Mesenchymal stem cell (in vitro differentiated cells and primary cell): ENCODE data around the gene NOP16.

Source experiments
- DNase-seq: peaks from one replicate; pipeline ENCODE4 v3.0.0-alpha.2; 2013
- H2AFZ ChIP-seq: one replicate; pipeline ENCODE4 v1.6.1; 2013; ENCODE audit warnings: low read depth, mild to moderate bottlenecking, control low read depth, inconsistent platforms, low read length, moderate library complexity
- H2AK5ac ChIP-seq: 2 replicates; pipeline ENCODE4 v1.6.1; 2013; ENCODE audit warnings: low read length, moderate library complexity, mild to moderate bottlenecking, inconsistent platforms; ENCODE audit not compliant: severe bottlenecking
- H2BK120ac ChIP-seq: one replicate; pipeline ENCODE4 v1.6.1; 2013; ENCODE audit warnings: low read depth, mild to moderate bottlenecking, inconsistent platforms, low read length, moderate library complexity
- H2BK12ac ChIP-seq, 2 experiments: one replicate each; pipeline ENCODE4 v1.6.1; 2013; ENCODE audit warnings: inconsistent platforms in 2 of 2, low read length in 2 of 2, mild to moderate bottlenecking in 2 of 2, moderate library complexity in 2 of 2, control low read depth in 1 of 2
- H2BK15ac ChIP-seq: one replicate; pipeline ENCODE4 v1.6.1; 2013; ENCODE audit warnings: mild to moderate bottlenecking, low read depth, inconsistent platforms; ENCODE audit not compliant: poor library complexity, severe bottlenecking
- H2BK5ac ChIP-seq: 2 replicates; pipeline ENCODE4 v1.6.1; 2013; ENCODE audit warnings: low read depth, mild to moderate bottlenecking, low read length, control low read depth, inconsistent platforms; ENCODE audit not compliant: poor library complexity, severe bottlenecking
- H3K14ac ChIP-seq, 2 experiments: one replicate each; pipeline ENCODE4 v1.6.1; 2013; ENCODE audit warnings: inconsistent platforms in 2 of 2, low read length in 2 of 2, control low read depth in 1 of 2, mild to moderate bottlenecking in 1 of 2, moderate library complexity in 1 of 2
- H3K18ac ChIP-seq, 2 experiments: one replicate each; pipeline ENCODE4 v1.6.1; 2013; ENCODE audit warnings: inconsistent platforms in 2 of 2, low read length in 2 of 2, control low read depth in 1 of 2, low read depth in 1 of 2, mild to moderate bottlenecking in 1 of 2
- H3K23ac ChIP-seq, 2 experiments: one replicate each; pipeline ENCODE4 v1.6.1; 2013; ENCODE audit warnings: inconsistent platforms in 2 of 2, low read length in 2 of 2, mild to moderate bottlenecking in 2 of 2, moderate library complexity in 2 of 2, control low read depth in 1 of 2
- H3K27ac ChIP-seq: 2 replicates; pipeline ENCODE4 v1.5.1; 2013; ENCODE audit warnings: mild to moderate bottlenecking, moderate library complexity, low read length, control low read depth, inconsistent platforms; ENCODE audit not compliant: poor library complexity, severe bottlenecking
- H3K27me3 ChIP-seq, 2 experiments: 2 replicates each; pipeline versions ENCODE4 v1.6.1 to v1.7.0; 2013; ENCODE audit warnings: low read length in 2 of 2, mild to moderate bottlenecking in 2 of 2, moderate library complexity in 2 of 2, control low read depth in 1 of 2, inconsistent platforms in 1 of 2; ENCODE audit not compliant: control insufficient read depth in 1 of 2, insufficient read depth in 1 of 2
- H3K36me3 ChIP-seq, 2 experiments: 2 replicates each; pipeline versions ENCODE4 v1.6.1 to v1.7.0; 2013; ENCODE audit warnings: low read length in 2 of 2, control low read depth in 1 of 2, inconsistent platforms in 1 of 2, low read depth in 1 of 2, mild to moderate bottlenecking in 1 of 2; ENCODE audit not compliant: insufficient read depth in 2 of 2, control insufficient read depth in 1 of 2
- H3K4ac ChIP-seq, 2 experiments: one replicate each; pipeline ENCODE4 v1.6.1; 2013; ENCODE audit warnings: inconsistent platforms in 2 of 2, low read length in 2 of 2, mild to moderate bottlenecking in 2 of 2, moderate library complexity in 2 of 2, control low read depth in 1 of 2, low read depth in 1 of 2
- H3K4me1 ChIP-seq: 2 replicates; pipeline ENCODE4 v1.6.1; 2013; ENCODE audit warnings: low read depth, low read length, control low read depth; ENCODE audit not compliant: control insufficient read depth, insufficient read depth
- H3K4me2 ChIP-seq: 2 replicates; pipeline ENCODE4 v1.6.1; 2013; ENCODE audit warnings: low read length, mild to moderate bottlenecking, inconsistent platforms; ENCODE audit not compliant: poor library complexity, severe bottlenecking
- H3K4me3 ChIP-seq, 2 experiments: 2 replicates each; pipeline versions ENCODE4 v1.5.1 to v1.7.0; 2013; ENCODE audit warnings: low read length in 2 of 2, mild to moderate bottlenecking in 2 of 2, control low read depth in 1 of 2, low read depth in 1 of 2; ENCODE audit not compliant: insufficient read depth in 1 of 2
- H3K79me1 ChIP-seq: replicated peaks from 2 replicates; pipeline ENCODE4 v1.6.1; 2013; ENCODE audit warnings: mild to moderate bottlenecking, control low read depth, low read length, inconsistent platforms; ENCODE audit not compliant: poor library complexity, severe bottlenecking
- H3K9ac ChIP-seq: 2 replicates; pipeline ENCODE4 v1.7.0; 2013; ENCODE audit warnings: mild to moderate bottlenecking, low read length, moderate library complexity
- H3K9me3 ChIP-seq: 2 replicates; pipeline ENCODE4 v1.7.0; 2013; ENCODE audit warnings: mild to moderate bottlenecking, low read length; ENCODE audit not compliant: control insufficient read depth
- H4K8ac ChIP-seq: one replicate; pipeline ENCODE4 v1.6.1; 2013; ENCODE audit warnings: inconsistent platforms, mild to moderate bottlenecking, low read length, moderate library complexity
- H4K91ac ChIP-seq: one replicate; pipeline ENCODE4 v1.6.1; 2013; ENCODE audit warnings: mild to moderate bottlenecking, low read length, inconsistent platforms
- WGBS: methylation state at CpG from one replicate; pipeline ENCODE4 v1.1.7; 2013; ENCODE audit warnings: mixed read lengths; 5-methylcytosine and 5-hydroxymethylcytosine counted together

Gene NOP16

GRCh38 chr5:176386491-176386890 is 1.9 kb downstream of the NOP16 start:
- Histone ChIP-seq H3K27ac (no peak overlapping the region), H4K8ac (no peak overlapping the region), H3K4me1 (peaks cover 5% of the 10 kb centered on the region), H3K9ac (peak overlapping the region; percentile 94), H3K9me3 (no peaks in the 10 kb centered on the region), H4K91ac (no peak overlapping the region), H3K27me3 (no peaks in the 10 kb centered on the region), H2AFZ (no peak overlapping the region), H3K4me3 (peak overlapping the region in 1 of 2 experiments; percentile 98), H2BK120ac (no peak overlapping the region), H2BK12ac (no peak overlapping the region), H2BK5ac (no peak overlapping the region), H3K4ac (no peak overlapping the region), H3K18ac (no peak overlapping the region), H2AK5ac (no peak overlapping the region), H3K79me1 (peaks cover 44% of the 10 kb centered on the region), H3K23ac (peak overlapping the region in 1 of 2 experiments; percentile 14), H3K14ac (no peak overlapping the region), H3K4me2 (no peak overlapping the region), H2BK15ac (no peak overlapping the region), H3K36me3 (peaks cover 52 to 63% of the 10 kb centered on the region in 2 experiments)
- DNase-seq = no peak
- whole genome bisulfite sequencing = no CpG with 5 or more reads among the region's 1 CpG

- Histone ChIP-seq H2BK5ac (no peak overlapping the region), H2BK15ac (no peak overlapping the region), H3K14ac (no peak overlapping the region), H2AK5ac (no peak overlapping the region), H3K79me1 (peaks cover 35% of the 10 kb centered on the region), H3K4me3 (no peak overlapping the region), H3K9ac (no peak overlapping the region), H3K4me1 (peaks cover 5% of the 10 kb centered on the region), H3K4ac (no peak overlapping the region), H3K36me3 (peaks cover 45 to 61% of the 10 kb centered on the region in 2 experiments), H2AFZ (no peak overlapping the region), H4K91ac (no peak overlapping the region), H3K27me3 (no peaks in the 10 kb centered on the region), H3K23ac (no peak overlapping the region), H3K4me2 (no peak overlapping the region), H3K9me3 (no peaks in the 10 kb centered on the region), H4K8ac (no peak overlapping the region), H2BK120ac (no peak overlapping the region), H3K27ac (no peak overlapping the region), H2BK12ac (no peak overlapping the region), H3K18ac (no peak overlapping the region)
- WGBS = 98% methylated on average over 12 of the region's 12 CpGs
- no peak for DNase-seq
Measured at GRCh38 chr5:176384991-176385390, 3.4 kb downstream of the NOP16 start.

- no peak overlapping the region for H3K18ac ChIP-seq
- H2BK5ac ChIP-seq = no peak overlapping the region
Measured at GRCh38 chr5:176384366-176384930, 4.0 kb downstream of the NOP16 start.

GRCh38 chr5:176383961-176384360 is 4.4 kb downstream of the NOP16 start:
- no peak for DNase-seq
- no peak overlapping the region for H2BK5ac ChIP-seq
- no peak overlapping the region for H3K14ac ChIP-seq
- H4K8ac ChIP-seq = no peak overlapping the region
- H3K9me3 ChIP-seq = no peaks in the 10 kb centered on the region
- H3K4me3 ChIP-seq = no peak overlapping the region
- peaks cover 45 to 70% of the 10 kb centered on the region in 2 experiments for H3K36me3 ChIP-seq
- H4K91ac ChIP-seq = no peak overlapping the region
- H3K79me1 ChIP-seq = peaks cover 35% of the 10 kb centered on the region
- H2AFZ ChIP-seq = no peak overlapping the region
- no peak overlapping the region for H3K9ac ChIP-seq
- H3K4me1 ChIP-seq = peaks cover 5% of the 10 kb centered on the region
- no peak overlapping the region for H2BK12ac ChIP-seq
- no peak overlapping the region for H2BK15ac ChIP-seq
- no peaks in the 10 kb centered on the region for H3K27me3 ChIP-seq
- WGBS = 98% methylated on average over 7 of the region's 9 CpGs
- no peak overlapping the region for H3K23ac ChIP-seq
- no peak overlapping the region for H3K4me2 ChIP-seq
- no peak overlapping the region for H3K18ac ChIP-seq
- H3K4ac ChIP-seq = no peak overlapping the region
- no peak overlapping the region for H2BK120ac ChIP-seq
- H2AK5ac ChIP-seq = no peak overlapping the region
- H3K27ac ChIP-seq = no peak overlapping the region

More at GRCh38 chr5:176384366-176384930, 4.0 kb downstream of the NOP16 start:
- peaks cover 45 to 67% of the 10 kb centered on the region in 2 experiments for H3K36me3 ChIP-seq
- no peak overlapping the region for H3K14ac ChIP-seq
- H2AK5ac ChIP-seq = no peak overlapping the region
- H2AFZ ChIP-seq = no peak overlapping the region
- H2BK120ac ChIP-seq = no peak overlapping the region
- no peak for DNase-seq
- H3K4me1 ChIP-seq = peaks cover 5% of the 10 kb centered on the region
- H3K4me3 ChIP-seq = no peak overlapping the region
- no peak overlapping the region for H2BK15ac ChIP-seq
- H3K27ac ChIP-seq = no peak overlapping the region
- no peak overlapping the region for H3K9ac ChIP-seq
- H3K27me3 ChIP-seq = no peaks in the 10 kb centered on the region
- peaks cover 35% of the 10 kb centered on the region for H3K79me1 ChIP-seq
- H3K9me3 ChIP-seq = no peaks in the 10 kb centered on the region
- H2BK12ac ChIP-seq = no peak overlapping the region
- no peak overlapping the region for H4K8ac ChIP-seq
- H3K23ac ChIP-seq = no peak overlapping the region
- H3K4ac ChIP-seq = no peak overlapping the region
- H4K91ac ChIP-seq = no peak overlapping the region
- 94% methylated on average over 8 of the region's 8 CpGs for whole genome bisulfite sequencing
- no peak overlapping the region for H3K4me2 ChIP-seq
